Measurements from ENCODE around the gene UBE2QL1.

The UBE2QL1 gene

GRCh38 chr5:6455571-6456200 is 7.0 kb downstream of the UBE2QL1 start:
- no peak for DNase-seq (ENCODE audit: low spot score)

GRCh38 chr5:6456766-6457370 is 8.2 kb downstream of the UBE2QL1 start:
- DNase-seq (ENCODE audit: low spot score): no peak

- no peak for DNase-seq (ENCODE audit: low spot score)
Observed at GRCh38 chr5:6457592-6457991, 8.9 kb downstream of the UBE2QL1 start.

GRCh38 chr5:6458833-6459232 is 10.2 kb downstream of the UBE2QL1 start:
- no peak for DNase-seq (ENCODE audit: low spot score)

GRCh38 chr5:6459896-6460295 is 11.2 kb downstream of the UBE2QL1 start:
- DNase-seq (ENCODE audit: low spot score): no peak

GRCh38 chr5:6461006-6461405 is 12.3 kb downstream of the UBE2QL1 start:
- no peak for DNase-seq (ENCODE audit: low spot score)

- DNase-seq (ENCODE audit: low spot score): no peak
Observed at GRCh38 chr5:6461793-6462650, 13.4 kb downstream of the UBE2QL1 start.

- no peak for DNase-seq (ENCODE audit: low spot score)
Observed at GRCh38 chr5:6462671-6463070, 14.0 kb downstream of the UBE2QL1 start.

GRCh38 chr5:6464441-6464840 is 15.8 kb downstream of the UBE2QL1 start:
- no peak for DNase-seq (ENCODE audit: low spot score)

- no peak for DNase-seq (ENCODE audit: low spot score)
Observed at GRCh38 chr5:6465831-6466790, 17.5 kb downstream of the UBE2QL1 start.

GRCh38 chr5:6466975-6467567 is 18.4 kb downstream of the UBE2QL1 start:
- DNase-seq (ENCODE audit: low spot score): no peak

GRCh38 chr5:6467591-6467990 is 18.9 kb downstream of the UBE2QL1 start:
- DNase-seq (ENCODE audit: low spot score): no peak

- no peak for DNase-seq (ENCODE audit: low spot score)
Observed at GRCh38 chr5:6468104-6468503, 19.4 kb downstream of the UBE2QL1 start.

GRCh38 chr5:6468870-6469269 is 20.2 kb downstream of the UBE2QL1 start:
- no peak for DNase-seq (ENCODE audit: low spot score)

- no peak for DNase-seq (ENCODE audit: low spot score)
Observed at GRCh38 chr5:6469836-6470235, 21.2 kb downstream of the UBE2QL1 start.

- no peak for DNase-seq (ENCODE audit: low spot score)
Observed at GRCh38 chr5:6470672-6471071, 22.0 kb downstream of the UBE2QL1 start.

GRCh38 chr5:6471252-6471651 is 22.6 kb downstream of the UBE2QL1 start:
- DNase-seq (ENCODE audit: low spot score): no peak

GRCh38 chr5:6472792-6473191 is 24.1 kb downstream of the UBE2QL1 start:
- DNase-seq (ENCODE audit: low spot score): no peak

GRCh38 chr5:6473284-6473683 is 24.6 kb downstream of the UBE2QL1 start:
- DNase-seq (ENCODE audit: low spot score): no peak

GRCh38 chr5:6475626-6476312 is 27.1 kb downstream of the UBE2QL1 start:
- no peak for DNase-seq (ENCODE audit: low spot score)

- no peak for DNase-seq (ENCODE audit: low spot score)
Observed at GRCh38 chr5:6476313-6476661, 27.6 kb downstream of the UBE2QL1 start.
